Stimulated activated CD4-positive, alpha-beta T cell treated with anti-CD3 and anti-CD28 coated beads, Interleukin-4, amount 100 ng/mL, for 48 hours (primary cell): ENCODE data around the gene ACADL.

Source experiments
- DNase-seq, 2 donors: peaks; one replicate each; pipeline ENCODE4 v3.0.0-alpha.2; 2020; ENCODE audit warnings: low read depth in 2 of 2

The ACADL gene

DNA sequence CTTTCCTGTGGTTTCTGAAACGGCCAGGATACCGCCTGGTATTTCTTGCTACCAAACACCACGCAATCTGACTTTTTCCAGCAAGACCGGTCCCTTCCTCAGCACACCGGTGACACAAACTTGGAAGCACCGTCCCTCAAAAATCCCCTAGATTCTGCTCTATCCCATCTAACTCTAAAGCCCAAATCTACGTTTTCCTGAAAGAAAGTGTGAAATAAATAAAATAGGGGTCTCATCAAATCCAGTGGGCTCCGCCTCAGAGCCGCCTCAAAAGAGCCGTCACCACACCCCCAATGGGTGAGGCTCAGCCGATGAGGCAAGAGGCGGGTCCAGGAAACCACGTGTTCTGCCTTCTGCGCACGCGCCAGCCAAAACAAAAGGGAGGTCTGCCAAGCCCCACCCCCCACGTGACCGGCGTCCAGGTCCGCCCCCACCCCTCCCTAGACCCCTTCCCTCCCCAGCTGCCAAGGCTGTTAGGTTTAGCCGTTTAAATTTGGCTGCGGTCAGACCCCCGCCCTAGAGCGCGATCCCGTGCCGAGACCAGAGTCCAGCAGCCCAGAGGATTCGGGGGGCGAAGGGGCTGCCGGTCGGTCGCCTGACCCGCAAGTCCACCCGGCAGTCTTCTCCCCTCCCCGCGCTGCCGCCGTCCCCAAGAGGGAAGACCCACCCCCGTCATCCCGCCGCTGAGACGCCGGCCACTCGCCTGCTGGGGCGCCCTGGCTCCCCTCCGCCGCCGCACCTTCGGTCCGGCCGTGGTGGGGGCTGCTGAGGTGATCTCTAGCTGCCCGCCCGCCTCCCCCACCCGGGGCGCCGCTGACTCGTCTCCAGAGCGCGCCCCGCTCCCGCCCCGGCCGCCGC is 54.6 kb downstream of the ACADL start:
- peak; percentile 96 for DNase-seq

DNA sequence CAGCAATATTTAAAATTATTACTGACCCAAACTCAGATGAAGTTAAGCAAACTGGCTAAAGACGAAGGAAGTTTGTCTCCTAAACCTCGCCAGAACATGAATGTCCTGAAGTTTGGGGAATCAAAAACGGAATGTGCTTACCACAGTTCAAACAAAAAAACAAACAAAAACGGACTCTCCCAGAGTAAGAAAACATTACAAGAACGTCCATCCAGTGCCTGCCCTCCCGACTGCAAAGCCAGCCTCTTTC is 55.1 kb downstream of the ACADL start:
- DNase-seq = no peak

DNA sequence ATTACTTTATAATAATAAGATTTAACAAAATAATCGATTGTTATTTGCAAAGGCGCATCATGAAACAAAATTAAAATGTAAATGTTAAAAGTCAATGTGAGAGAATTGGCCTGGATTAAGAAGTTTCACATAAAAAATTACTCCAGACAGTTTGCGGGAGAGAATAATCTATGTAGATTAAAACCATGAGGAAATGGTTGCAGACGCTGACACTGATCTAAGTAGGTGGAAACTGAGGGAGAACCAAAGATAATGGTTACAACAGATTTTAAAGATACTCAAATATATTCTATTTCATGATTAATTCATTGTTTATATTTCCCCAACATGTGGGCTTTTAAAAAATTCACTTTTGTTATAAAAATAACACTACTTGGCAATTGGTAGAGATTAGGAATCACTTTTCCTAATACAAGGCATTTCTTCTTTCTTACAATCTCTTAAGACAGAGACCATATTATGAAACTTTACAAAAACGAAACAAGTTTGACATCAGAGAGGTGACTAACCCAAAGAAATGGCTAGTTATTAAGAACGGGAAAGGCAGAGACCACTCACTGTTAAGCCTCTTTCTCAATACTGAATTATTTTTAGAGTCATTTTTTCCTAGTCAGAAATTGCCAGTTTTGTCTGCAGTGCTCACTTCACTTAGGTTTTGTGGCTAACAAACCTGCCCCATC is 55.6 kb downstream of the ACADL start:
- no peak for DNase-seq

DNA sequence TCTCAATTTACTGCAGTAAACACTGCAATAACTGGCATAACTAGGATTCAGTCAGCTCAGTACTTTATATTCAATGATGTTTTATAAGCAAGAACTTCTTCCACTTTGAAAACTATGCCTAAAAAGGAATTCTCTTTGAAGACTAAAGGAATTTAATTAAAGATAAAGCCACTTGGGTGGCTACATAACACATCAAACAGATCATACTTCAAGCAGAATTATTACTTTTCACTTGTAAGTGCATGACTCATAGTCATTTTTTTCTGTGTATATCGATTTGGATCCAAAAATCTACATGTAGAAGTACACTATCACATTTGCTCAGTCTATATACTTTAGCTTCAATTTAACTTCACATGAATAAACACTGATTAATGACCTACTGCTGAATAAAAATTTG is 58.0 kb downstream of the ACADL start:
- no peak for DNase-seq

DNA sequence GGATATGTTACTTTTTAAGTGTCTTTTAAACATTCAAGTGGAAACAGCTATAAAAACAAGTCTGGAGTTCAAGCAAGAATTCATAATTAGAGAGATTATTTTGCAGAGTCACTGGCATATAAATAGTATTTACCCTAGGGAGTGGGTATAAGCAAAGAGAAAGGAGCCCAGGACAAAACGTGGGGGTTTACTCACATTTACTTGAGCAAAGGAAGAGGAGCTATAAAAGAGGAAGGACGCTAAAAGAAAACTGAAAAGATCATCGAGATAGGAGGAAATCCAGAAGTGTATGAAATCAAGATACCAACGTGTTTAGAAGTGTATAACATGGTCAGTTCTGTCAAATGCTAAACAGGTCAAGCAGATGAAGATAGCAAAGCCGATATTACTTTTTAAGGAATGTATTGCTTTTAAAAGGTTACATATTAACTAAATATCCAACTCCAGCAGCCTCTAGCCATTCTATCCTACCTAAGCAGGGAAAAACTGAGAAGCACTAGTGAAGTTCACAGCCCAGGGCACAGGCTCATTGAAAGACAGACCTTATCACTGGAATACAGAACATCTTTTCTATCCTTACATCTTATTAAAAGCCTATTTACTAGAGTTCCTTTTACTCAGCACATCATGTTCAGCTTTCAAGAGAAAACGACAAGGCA is 62.7 kb downstream of the ACADL start:
- DNase-seq = no peak

DNA sequence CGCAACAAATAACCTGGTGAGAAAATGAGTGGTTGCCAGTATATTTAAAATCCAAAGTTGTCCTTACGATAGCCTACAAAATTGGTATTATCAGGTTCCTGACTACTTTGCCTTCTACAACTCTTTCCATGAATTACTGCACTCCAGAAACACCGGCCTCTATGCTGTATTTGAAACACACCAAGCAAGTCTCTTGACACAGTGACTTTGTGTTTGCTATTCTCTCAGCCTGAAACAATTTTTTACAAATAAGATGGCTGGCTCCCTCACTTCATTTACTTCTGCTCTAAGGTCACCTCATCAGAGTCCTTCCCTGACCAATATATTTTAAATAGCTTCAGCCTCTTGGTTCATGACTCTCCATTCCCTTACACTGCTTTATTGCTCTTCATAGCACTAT is 66.2 kb downstream of the ACADL start:
- no peak for DNase-seq

DNA sequence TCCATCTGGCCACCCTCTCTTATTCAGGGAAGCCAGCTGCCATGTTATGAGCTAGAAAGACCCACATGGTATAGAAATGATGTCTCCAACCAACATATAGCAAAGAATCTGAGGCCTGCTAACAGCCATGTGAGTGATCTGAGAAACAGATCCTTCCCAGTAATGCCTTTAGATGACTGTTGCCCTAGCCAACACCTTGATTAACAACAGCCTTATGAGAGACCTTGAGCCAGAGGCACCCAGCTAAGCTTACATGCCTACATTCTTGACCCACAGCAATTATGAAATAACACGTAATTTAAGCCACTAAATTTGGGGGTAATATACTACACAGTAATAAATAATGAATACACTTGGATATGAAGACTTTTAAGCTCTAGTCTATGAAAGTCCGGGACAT is 67.0 kb downstream of the ACADL start:
- no peak for DNase-seq

DNA sequence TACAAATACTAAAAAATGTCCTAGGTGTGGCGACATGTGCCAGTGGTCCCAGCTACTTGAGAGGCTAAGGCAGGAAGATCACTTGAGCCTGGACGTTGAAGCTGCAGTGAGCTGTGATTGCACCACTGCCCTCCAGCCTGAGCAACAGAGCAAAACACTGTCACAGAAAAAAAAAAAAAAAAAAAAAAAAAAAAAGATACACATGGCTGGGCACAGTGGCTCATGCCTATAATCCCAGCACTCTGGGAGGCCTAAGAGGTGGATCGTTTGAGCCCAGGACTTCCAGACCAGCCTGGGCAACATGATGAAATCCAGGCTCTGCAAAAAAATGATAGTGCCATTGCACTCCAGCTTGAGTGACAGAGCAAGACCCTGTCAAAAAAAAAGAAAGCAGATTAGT is 67.7 kb downstream of the ACADL start:
- no peak for DNase-seq

DNA sequence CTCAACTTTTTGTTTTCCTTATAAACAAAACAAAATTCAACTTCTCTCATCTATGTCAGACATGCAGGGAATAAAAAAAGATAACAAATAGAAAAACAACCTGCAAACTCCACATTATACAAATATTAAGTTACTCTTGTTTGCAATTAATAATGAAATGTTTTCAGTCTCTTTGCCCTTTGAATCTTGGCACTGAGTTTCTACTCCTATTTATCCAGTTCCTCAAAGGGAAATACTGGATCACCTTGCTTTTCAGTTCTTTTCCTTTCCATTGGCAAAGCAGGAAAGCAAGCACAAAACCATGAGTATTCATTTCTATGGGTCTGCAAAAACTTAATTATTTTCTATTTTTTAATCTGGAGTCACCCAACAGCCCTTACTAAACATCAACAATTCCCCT is 77.6 kb downstream of the ACADL start:
- DNase-seq = no peak
